ENCODE results near the gene ADCY9.

Gene ADCY9

DNA sequence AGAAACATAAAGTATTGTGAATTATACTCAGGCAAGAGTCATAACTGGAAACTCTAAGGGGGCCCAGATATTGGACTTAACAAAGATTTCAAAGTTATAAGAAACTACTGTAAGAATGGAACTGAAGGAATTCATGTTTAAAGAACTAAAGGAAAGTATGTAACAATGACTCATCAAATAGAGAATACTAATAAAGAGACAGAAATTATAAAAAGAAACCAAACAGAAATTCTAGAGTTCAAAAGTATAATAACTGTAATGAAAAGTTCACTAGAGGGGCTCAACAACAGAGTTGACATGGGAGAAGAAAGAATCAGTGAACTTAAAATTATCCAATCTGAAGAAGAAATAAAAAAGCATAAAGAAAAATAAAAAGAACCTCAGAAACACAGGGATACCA lies 55.4 kb downstream of the ADCY9 start:
- H3K4me1 ChIP-seq (ENCODE audit: control insufficient read depth, low read length) = no peaks in the 10 kb centered on the region
- no peaks in the 10 kb centered on the region for H3K9me2 ChIP-seq (replicated peaks; ENCODE audit: control insufficient read depth, low read length)
- peaks cover 11% of the 10 kb centered on the region; the same call in 1 of the 2 replicates for H3K9me3 ChIP-seq (ENCODE audit: control insufficient read depth, insufficient read depth, low read length)
- no peaks in the 10 kb centered on the region for H3K79me2 ChIP-seq (ENCODE audit: control insufficient read depth, low read length)
- no peak overlapping the region for H3K27ac ChIP-seq (ENCODE audit: low read depth, low read length)
- H3K4me3 ChIP-seq (ENCODE audit: low read length) = no peak overlapping the region
- TF ChIP-seq EZH2phosphoT487 (IDR thresholded peaks at IDR 0.05; ENCODE audit: borderline replicate concordance, low read length) = no peak
- TF ChIP-seq, protein P1, sequence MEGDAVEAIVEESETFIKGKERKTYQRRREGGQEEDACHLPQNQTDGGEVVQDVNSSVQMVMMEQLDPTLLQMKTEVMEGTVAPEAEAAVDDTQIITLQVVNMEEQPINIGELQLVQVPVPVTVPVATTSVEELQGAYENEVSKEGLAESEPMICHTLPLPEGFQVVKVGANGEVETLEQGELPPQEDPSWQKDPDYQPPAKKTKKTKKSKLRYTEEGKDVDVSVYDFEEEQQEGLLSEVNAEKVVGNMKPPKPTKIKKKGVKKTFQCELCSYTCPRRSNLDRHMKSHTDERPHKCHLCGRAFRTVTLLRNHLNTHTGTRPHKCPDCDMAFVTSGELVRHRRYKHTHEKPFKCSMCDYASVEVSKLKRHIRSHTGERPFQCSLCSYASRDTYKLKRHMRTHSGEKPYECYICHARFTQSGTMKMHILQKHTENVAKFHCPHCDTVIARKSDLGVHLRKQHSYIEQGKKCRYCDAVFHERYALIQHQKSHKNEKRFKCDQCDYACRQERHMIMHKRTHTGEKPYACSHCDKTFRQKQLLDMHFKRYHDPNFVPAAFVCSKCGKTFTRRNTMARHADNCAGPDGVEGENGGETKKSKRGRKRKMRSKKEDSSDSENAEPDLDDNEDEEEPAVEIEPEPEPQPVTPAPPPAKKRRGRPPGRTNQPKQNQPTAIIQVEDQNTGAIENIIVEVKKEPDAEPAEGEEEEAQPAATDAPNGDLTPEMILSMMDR (IDR thresholded peaks at IDR 0.05; ENCODE audit: low read depth, low read length, poor library complexity, severe bottlenecking) = no peak
- no peaks in the 10 kb centered on the region for H4K20me1 ChIP-seq (ENCODE audit: control insufficient read depth, insufficient read depth, low read depth, low read length)
- no peak overlapping the region for H3K4me2 ChIP-seq (ENCODE audit: low read length)
- no peaks in the 10 kb centered on the region for H3K27me3 ChIP-seq (ENCODE audit: control insufficient read depth, low read length)
- no peaks in the 10 kb centered on the region for H3K36me3 ChIP-seq (ENCODE audit: control insufficient read depth, low read length)
- H3F3A ChIP-seq (ENCODE audit: control insufficient read depth, insufficient read depth) = no peaks in the 10 kb centered on the region

GRCh38 chr16:4060009-4060408 lies 56.2 kb downstream of the ADCY9 start:
- no peaks in the 10 kb centered on the region for H4K20me1 ChIP-seq (ENCODE audit: control insufficient read depth, insufficient read depth, low read depth, low read length)
- H3K4me3 ChIP-seq (ENCODE audit: low read length) = no peak overlapping the region
- no peaks in the 10 kb centered on the region for H3K9me2 ChIP-seq (replicated peaks; ENCODE audit: control insufficient read depth, low read length)
- no peak for TF ChIP-seq EZH2phosphoT487 (IDR thresholded peaks at IDR 0.05; ENCODE audit: borderline replicate concordance, low read length)
- TF ChIP-seq, protein P1 (IDR thresholded peaks at IDR 0.05; ENCODE audit: low read depth, low read length, poor library complexity, severe bottlenecking) = no peak
- no peaks in the 10 kb centered on the region for H3K36me3 ChIP-seq (ENCODE audit: control insufficient read depth, low read length)
- H3K4me2 ChIP-seq (ENCODE audit: low read length) = no peak overlapping the region
- H3F3A ChIP-seq (ENCODE audit: control insufficient read depth, insufficient read depth) = no peaks in the 10 kb centered on the region
- no peak overlapping the region for H3K27ac ChIP-seq (ENCODE audit: low read depth, low read length)
- H3K9me3 ChIP-seq (ENCODE audit: control insufficient read depth, insufficient read depth, low read length) = peaks cover 11% of the 10 kb centered on the region; the same call in 1 of the 2 replicates
- no peaks in the 10 kb centered on the region for H3K4me1 ChIP-seq (ENCODE audit: control insufficient read depth, low read length)
- no peaks in the 10 kb centered on the region for H3K27me3 ChIP-seq (ENCODE audit: control insufficient read depth, low read length)
- H3K79me2 ChIP-seq (ENCODE audit: control insufficient read depth, low read length) = no peaks in the 10 kb centered on the region

- H3K9me3 ChIP-seq (ENCODE audit: control insufficient read depth, insufficient read depth, low read length) = peaks cover 11% of the 10 kb centered on the region; the same call in 1 of the 2 replicates
- no peak overlapping the region for H3K4me2 ChIP-seq (ENCODE audit: low read length)
- no peaks in the 10 kb centered on the region for H3F3A ChIP-seq (ENCODE audit: control insufficient read depth, insufficient read depth)
- no peak overlapping the region for H3K27ac ChIP-seq (ENCODE audit: low read depth, low read length)
- H3K4me3 ChIP-seq (ENCODE audit: low read length) = no peak overlapping the region
- no peaks in the 10 kb centered on the region for H3K9me2 ChIP-seq (replicated peaks; ENCODE audit: control insufficient read depth, low read length)
- H3K4me1 ChIP-seq (ENCODE audit: control insufficient read depth, low read length) = no peaks in the 10 kb centered on the region
- no peaks in the 10 kb centered on the region for H3K27me3 ChIP-seq (ENCODE audit: control insufficient read depth, low read length)
- H3K36me3 ChIP-seq (ENCODE audit: control insufficient read depth, low read length) = no peaks in the 10 kb centered on the region
- no peaks in the 10 kb centered on the region for H3K79me2 ChIP-seq (ENCODE audit: control insufficient read depth, low read length)
- H4K20me1 ChIP-seq (ENCODE audit: control insufficient read depth, insufficient read depth, low read depth, low read length) = no peaks in the 10 kb centered on the region
- TF ChIP-seq, protein P1 (IDR thresholded peaks at IDR 0.05; ENCODE audit: low read depth, low read length, poor library complexity, severe bottlenecking) = no peak
- TF ChIP-seq EZH2phosphoT487 (IDR thresholded peaks at IDR 0.05; ENCODE audit: borderline replicate concordance, low read length) = no peak
These were observed 57.9 kb downstream of the ADCY9 start for GRCh38 chr16:4058386-4058785.

Measured in DOHH2 (cell line).